Heart left ventricle (tissue), 16 donors: ENCODE results near the gene OR1J4. TPM values are rescaled to one million over a fixed set of nuclear protein-coding genes. Genes with fewer than 3 reads are reported as not detected.

Experiments used
- ATAC-seq, 4 donors: fragments of 200-7000 bp; cut with Tn5 transposase; one replicate each; pipeline ENCODE4 v1.9.1; 2020 to 2022; ENCODE audit warnings: moderate library complexity in 4 of 4, mild to moderate bottlenecking in 3 of 4, moderate number of reproducible peaks in 1 of 4
- DNase-seq, 5 donors: peaks; one replicate each; pipeline ENCODE4 v3.0.0-alpha.2; 2020
- H3K27ac ChIP-seq, 12 donors: fragments of 200-600 bp; sonication (generic) in 4 of 12; one replicate each; pipeline versions ENCODE4 v1.5.0 to v1.8.0; 2016 to 2022; ENCODE audit warnings: mild to moderate bottlenecking in 2 of 12
- H3K27me3 ChIP-seq, 9 donors: fragments of 200-600 bp; sonication (generic) in 2 of 9; one replicate each; pipeline versions ENCODE4 v1.5.1 to v1.8.0; 2016 to 2022; ENCODE audit warnings: mild to moderate bottlenecking in 3 of 9
- H3K36me3 ChIP-seq, 9 donors: fragments of 200-600 bp; sonication (generic) in 2 of 9; one replicate each; pipeline versions ENCODE4 v1.5.0 to v1.8.0; 2018 to 2022; ENCODE audit warnings: mild to moderate bottlenecking in 2 of 9
- H3K4me1 ChIP-seq, 12 donors: fragments of 200-600 bp; sonication (generic) in 4 of 12; one replicate each; pipeline versions ENCODE4 v1.5.0 to v1.8.0; 2016 to 2022; ENCODE audit warnings: mild to moderate bottlenecking in 3 of 12
- H3K4me3 ChIP-seq, 12 donors: fragments of 200-600 bp; sonication (generic) in 4 of 12; one replicate each; pipeline versions ENCODE4 v1.5.0 to v1.8.0; 2017 to 2022; ENCODE audit warnings: mild to moderate bottlenecking in 9 of 12, moderate library complexity in 4 of 12
- H3K9me3 ChIP-seq, 12 donors: fragments of 200-600 bp; sonication (generic) in 4 of 12; one replicate each; pipeline versions ENCODE4 v1.5.0 to v1.8.0; 2016 to 2022; ENCODE audit warnings: mild to moderate bottlenecking in 1 of 12
- POLR2A ChIP-seq, 2 donors: fragments of 450-650 bp; IDR thresholded peaks; one replicate each; pipeline ENCODE4 v1.6.1; 2017; ENCODE audit warnings: antibody characterized with exemption in 2 of 2, mild to moderate bottlenecking in 2 of 2, moderate library complexity in 2 of 2
- WGBS, 4 donors: extraction: QIAGEN DNeasy Blood & Tissue Kit in 2 of 4; methylation state at CpG; one replicate each; pipeline versions ENCODE4 v1.1.5 to v1.1.7; 2013 to 2018; 5-methylcytosine and 5-hydroxymethylcytosine counted together
- intact Hi-C, 10 donors: fragments of 100-400 bp; cut with DNase I; formaldehyde crosslinking; loops; one replicate each; pipeline versions ENCODE4 v1.11.1 to v1.14.2; 2022
- polyA plus RNA-seq, 2 donors: library from polyadenylated mRNA; stranded (reverse); fragments of 200-250 nt; gene quantifications; one replicate each; pipeline ENCODE4 v1.2.3, GENCODE V29; 2013
- total RNA-seq, 9 donors: library from RNA; depleted of rRNA in 2 of 9; stranded (reverse); fragments of >200 nt in 2 of 9; fragmentation: NEBNext Ultra II Directional in 3 of 9; extraction: Animal tissue kit (Norgen Biotek cat#: 25700) in 3 of 9; gene quantifications; one replicate each; pipeline versions ENCODE4 v1.1.0 to v1.2.4, GENCODE V29; 2016 to 2023
- TF ChIP-seq, protein P1 (sequence below), 12 donors: fragments of 200-600 bp; sonication (generic) in 4 of 12; IDR thresholded peaks; one replicate each; pipeline versions ENCODE4 v1.5.0 to v1.8.0; 2018 to 2022; ENCODE audit warnings: antibody characterized with exemption in 12 of 12, mild to moderate bottlenecking in 5 of 12
- donor health status: ischemic (EF 13 %, LVEDD 7.1; RV severe dilation, severe dysfunction).
- donor health status: healthy with polysubstance abuse.
- donor health status: DM: no; HTN: yes; CAD: no.
- donor health status: DM: no; HTN: no; CAD: no.
- donor health status: ischemic (EF 25% LVEDD 6.9; RV normal size, moderate dysfunction).
- donor health status: ischemic (EF 25% LVEDD 5.7; RV mildly dilated, moderate dysfunction).
- donor health status: healthy.
- donor health status: DM: yes; HTN: yes; CAD: no.
- donor health status: ischemic (EF 35%, LVEDD 5.7; RV mildly dilated, moderate dysfunction).
- donor health status: nonischemic (EF 11% LVEDD 7.7; RV severe dilation, severe dysfunction).
- donor health status: DM: yes; HTN: yes; CAD: no.
- donor health status: PGD.
- donor health status: ischemic (EF 29% LVEDD 5.4; RV normal size, mild dysfunction).
- donor health status: nonischemic (EF 23%, LVEDD 6.1; RV moderate dilation, normal function).

Gene OR1J4
- total and polyA plus RNA-seq, 11 donors, result not detected

DNA sequence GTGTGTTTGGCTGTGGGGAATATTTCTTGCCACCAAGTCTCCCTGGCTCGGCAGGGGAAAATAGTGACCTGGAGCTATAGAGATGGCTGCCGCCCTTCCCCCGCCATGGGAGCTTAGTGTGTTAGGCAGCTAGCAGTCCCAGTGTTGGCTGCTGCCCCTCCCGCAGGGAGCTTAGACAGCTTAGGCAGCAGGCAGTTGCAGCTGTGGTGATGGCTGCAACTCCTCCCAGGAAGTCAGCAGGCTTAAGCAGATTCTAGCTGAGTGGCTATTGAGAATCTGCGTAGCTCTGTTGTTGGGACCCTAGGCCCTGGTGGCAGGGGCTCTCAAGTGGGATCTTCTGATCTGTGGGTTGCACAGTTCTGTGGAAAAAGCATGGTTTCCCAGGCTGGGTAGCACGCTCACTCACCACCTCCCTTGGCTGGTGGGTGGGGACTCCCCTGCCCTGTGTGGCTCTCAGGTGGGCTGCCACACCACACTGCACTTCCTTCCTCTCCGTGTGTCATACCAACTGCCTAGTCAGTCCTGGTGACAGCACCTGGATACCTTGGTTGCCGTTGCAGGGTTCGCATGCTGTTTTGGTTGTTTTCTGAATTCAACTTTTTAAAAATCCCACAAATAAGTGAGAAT, 43.3 kb downstream of the OR1J4 start:
- Histone ChIP-seq H3K4me3 (no peak overlapping the region), H3K27me3 (peaks cover 0 to 4% (median 0%) of the 10 kb centered on the region in 9 donors), H3K4me1 (no peaks in the 10 kb centered on the region), H3K27ac (no peak overlapping the region), H3K9me3 (peaks cover 0 to 18% (median 0%) of the 10 kb centered on the region in 12 donors), H3K36me3 (no peaks in the 10 kb centered on the region)
- WGBS, 4 donors, result 35 to 47% (median 41%) methylated on average over 8 to 9 of the region's 9 CpGs
- no peak for DNase-seq
- ATAC-seq, result no peak
- intact Hi-C loops, result no loop called here
- TF ChIP-seq, protein P1, sequence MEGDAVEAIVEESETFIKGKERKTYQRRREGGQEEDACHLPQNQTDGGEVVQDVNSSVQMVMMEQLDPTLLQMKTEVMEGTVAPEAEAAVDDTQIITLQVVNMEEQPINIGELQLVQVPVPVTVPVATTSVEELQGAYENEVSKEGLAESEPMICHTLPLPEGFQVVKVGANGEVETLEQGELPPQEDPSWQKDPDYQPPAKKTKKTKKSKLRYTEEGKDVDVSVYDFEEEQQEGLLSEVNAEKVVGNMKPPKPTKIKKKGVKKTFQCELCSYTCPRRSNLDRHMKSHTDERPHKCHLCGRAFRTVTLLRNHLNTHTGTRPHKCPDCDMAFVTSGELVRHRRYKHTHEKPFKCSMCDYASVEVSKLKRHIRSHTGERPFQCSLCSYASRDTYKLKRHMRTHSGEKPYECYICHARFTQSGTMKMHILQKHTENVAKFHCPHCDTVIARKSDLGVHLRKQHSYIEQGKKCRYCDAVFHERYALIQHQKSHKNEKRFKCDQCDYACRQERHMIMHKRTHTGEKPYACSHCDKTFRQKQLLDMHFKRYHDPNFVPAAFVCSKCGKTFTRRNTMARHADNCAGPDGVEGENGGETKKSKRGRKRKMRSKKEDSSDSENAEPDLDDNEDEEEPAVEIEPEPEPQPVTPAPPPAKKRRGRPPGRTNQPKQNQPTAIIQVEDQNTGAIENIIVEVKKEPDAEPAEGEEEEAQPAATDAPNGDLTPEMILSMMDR (IDR thresholded peaks at IDR 0.05), result no peak
- TF ChIP-seq POLR2A (IDR thresholded peaks at IDR 0.05), result no peak

DNA sequence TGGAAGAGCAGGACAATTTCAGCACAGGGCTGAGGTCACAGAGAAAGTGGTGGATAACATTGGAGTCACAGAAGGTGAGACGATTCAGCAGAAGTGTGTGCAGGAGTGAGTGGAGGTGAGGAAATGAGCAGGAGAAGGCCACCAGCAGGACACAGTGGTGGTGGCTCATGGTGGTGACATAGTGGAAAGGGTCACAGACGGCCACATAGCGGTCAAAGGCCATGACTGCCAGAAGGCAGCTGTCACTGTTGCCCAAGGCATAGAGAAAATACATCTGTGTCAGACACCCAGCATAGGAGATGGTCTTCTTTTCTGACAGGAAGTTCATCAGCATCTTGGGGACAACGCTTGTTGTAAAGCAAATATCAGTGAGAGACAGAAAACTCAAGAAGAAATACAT, 49.0 kb downstream of the OR1J4 start:
- no peak for TF ChIP-seq POLR2A (IDR thresholded peaks at IDR 0.05)
- TF ChIP-seq, protein P1 (IDR thresholded peaks at IDR 0.05), result no peak
- intact Hi-C loops, result no loop called here
- WGBS, 4 donors, result 84 to 89% (median 89%) methylated on average over 4 of the region's 4 CpGs
- H3K4me1 ChIP-seq, result no peaks in the 10 kb centered on the region
- H3K27me3 ChIP-seq, result peaks cover 0 to 4% (median 0%) of the 10 kb centered on the region in 9 donors
- no peak overlapping the region for H3K27ac ChIP-seq
- H3K9me3 ChIP-seq, result peaks cover 0 to 8% (median 0%) of the 10 kb centered on the region in 12 donors
- no peak overlapping the region for H3K4me3 ChIP-seq
- no peak for ATAC-seq
- DNase-seq, result no peak
- H3K36me3 ChIP-seq, result no peaks in the 10 kb centered on the region

Other genes with a start within 250 kb of the OR1J4 start
- gene PTGS1, start 148.1 kb upstream of the OR1J4 start, total RNA-seq, result 10 to 100 TPM in 2 of 9 donors, 1 to 10 TPM in 7; 2.0 to 24.7 (median 6.3) TPM
- gene PTGS1, start 148.1 kb upstream of the OR1J4 start, polyA plus RNA-seq, result 1 to 10 TPM in 1 of 2 donors, under 1 TPM in 1; 0.91 to 6.9 TPM
- gene OR1J1, start 41.2 kb upstream of the OR1J4 start, total RNA-seq, result not detected
- gene OR1J1, start 41.2 kb upstream of the OR1J4 start, polyA plus RNA-seq, result not detected
- not detected for gene OR1J2, start 8.3 kb upstream of the OR1J4 start, total RNA-seq
- gene OR1J2, start 8.3 kb upstream of the OR1J4 start, polyA plus RNA-seq, result not detected
- not detected for gene OR1N1, start 8.2 kb downstream of the OR1J4 start, total RNA-seq
- not detected for gene OR1N1, start 8.2 kb downstream of the OR1J4 start, polyA plus RNA-seq
- gene OR1N2, start 34.0 kb downstream of the OR1J4 start, total RNA-seq, result not detected
- gene OR1N2, start 34.0 kb downstream of the OR1J4 start, polyA plus RNA-seq, result not detected
- under 1 TPM in 1 of 9 donors, not detected in 8; 0.25 TPM for gene OR1L8, start 64.2 kb downstream of the OR1J4 start, total RNA-seq
- gene OR1L8, start 64.2 kb downstream of the OR1J4 start, polyA plus RNA-seq, result not detected
- not detected for gene OR1Q1, start 95.6 kb downstream of the OR1J4 start, total RNA-seq
- not detected for gene OR1Q1, start 95.6 kb downstream of the OR1J4 start, polyA plus RNA-seq
- gene OR1B1, start 138.5 kb downstream of the OR1J4 start, total RNA-seq, result not detected
- gene OR1B1, start 138.5 kb downstream of the OR1J4 start, polyA plus RNA-seq, result not detected
- gene OR1L1, start 142.6 kb downstream of the OR1J4 start, total RNA-seq, result not detected
- gene OR1L1, start 142.6 kb downstream of the OR1J4 start, polyA plus RNA-seq, result not detected
- gene OR1L3, start 156.0 kb downstream of the OR1J4 start, total RNA-seq, result not detected
- gene OR1L3, start 156.0 kb downstream of the OR1J4 start, polyA plus RNA-seq, result not detected
- not detected for gene OR1L4, start 204.8 kb downstream of the OR1J4 start, total RNA-seq
- gene OR1L4, start 204.8 kb downstream of the OR1J4 start, polyA plus RNA-seq, result not detected
- not detected for gene OR1L6, start 223.2 kb downstream of the OR1J4 start, total RNA-seq
- not detected for gene OR1L6, start 223.2 kb downstream of the OR1J4 start, polyA plus RNA-seq